Smooth muscle cell (in vitro differentiated cells): Measurements from ENCODE around the gene MROH2A. TPM values are rescaled to one million over a fixed set of nuclear protein-coding genes. Genes with fewer than 3 reads are reported as not detected.
"Not testable (repeated sequence)": the region's sequence is repeated elsewhere in the genome, so short reads cannot be mapped to it uniquely, and the experiment has no call there.

Experiments used
- DNase-seq: peaks from one replicate; lab custom pipeline; 2025; ENCODE audit not compliant: unreplicated experiment; lab: John Stamatoyannopoulos, UW
- H2AFZ ChIP-seq: fragments of 200-600 bp; sonication (generic); 2 replicates; pipeline ENCODE4 v1.6.0; 2016; ENCODE audit warnings: antibody characterized with exemption, low read depth, mild to moderate bottlenecking
- H3F3A ChIP-seq: fragments of 200-600 bp; sonication (generic); 2 replicates; pipeline ENCODE4 v1.6.0; 2017; ENCODE audit warnings: antibody characterized with exemption, low read depth
- H3K27ac ChIP-seq: fragments of 200-600 bp; sonication (generic); 2 replicates; pipeline ENCODE4 v1.5.1; 2016; ENCODE audit warnings: low read depth, mild to moderate bottlenecking
- H3K27me3 ChIP-seq: fragments of 200-600 bp; sonication (generic); 2 replicates; pipeline ENCODE4 v1.6.1; 2016; ENCODE audit warnings: low read depth, mild to moderate bottlenecking
- H3K36me3 ChIP-seq: fragments of 200-600 bp; sonication (generic); 2 replicates; pipeline ENCODE4 v1.5.1; 2016; ENCODE audit warnings: low read depth
- H3K4me1 ChIP-seq: fragments of 200-600 bp; sonication (generic); 2 replicates; pipeline ENCODE4 v1.5.1; 2016; ENCODE audit warnings: low read depth
- H3K4me2 ChIP-seq: fragments of 200-600 bp; sonication (generic); 2 replicates; pipeline ENCODE4 v1.6.0; 2016; ENCODE audit warnings: mild to moderate bottlenecking
- H3K4me3 ChIP-seq: fragments of 200-600 bp; sonication (generic); 2 replicates; pipeline ENCODE4 v1.5.1; 2016; ENCODE audit warnings: mild to moderate bottlenecking
- H3K79me2 ChIP-seq: fragments of 200-600 bp; sonication (generic); 2 replicates; pipeline ENCODE4 v1.6.0; 2016; ENCODE audit warnings: low read depth, mild to moderate bottlenecking
- H3K9ac ChIP-seq: fragments of 200-600 bp; sonication (generic); 2 replicates; pipeline ENCODE4 v1.6.0; 2016; ENCODE audit warnings: low read depth
- H3K9me3 ChIP-seq: fragments of 200-600 bp; sonication (generic); replicated peaks from 2 replicates; pipeline ENCODE4 v1.5.1; 2016; ENCODE audit warnings: low read depth
- H4K20me1 ChIP-seq: fragments of 200-600 bp; sonication (generic); 2 replicates; pipeline ENCODE4 v1.6.0; 2016; ENCODE audit warnings: low read depth
- WGBS: methylation state at CpG from one replicate; pipeline ENCODE4 v1.1.7; 2016; ENCODE audit warnings: low lambda C conversion rate; 5-methylcytosine and 5-hydroxymethylcytosine counted together
- polyA plus RNA-seq: library from polyadenylated mRNA; unstranded; fragments of >200 nt; fragmentation: Nextera tagmentation; extraction: Ambion mirVana; gene quantifications from 2 replicates; pipeline ENCODE4 v1.2.1, GENCODE V29; 2016
- total RNA-seq: library from RNA; depleted of rRNA; stranded (reverse); fragments of >200 nt; gene quantifications from 2 replicates; pipeline ENCODE4 v1.2.3, GENCODE V29; 2014
- TF ChIP-seq, protein P1 (sequence below): fragments of 200-600 bp; sonication (generic); IDR thresholded peaks from 2 replicates; pipeline ENCODE4 v1.5.1; 2017; ENCODE audit warnings: borderline replicate concordance, mild to moderate bottlenecking, antibody characterized with exemption; ENCODE audit not compliant: insufficient read depth, poor library complexity, severe bottlenecking

Gene MROH2A, protein sequence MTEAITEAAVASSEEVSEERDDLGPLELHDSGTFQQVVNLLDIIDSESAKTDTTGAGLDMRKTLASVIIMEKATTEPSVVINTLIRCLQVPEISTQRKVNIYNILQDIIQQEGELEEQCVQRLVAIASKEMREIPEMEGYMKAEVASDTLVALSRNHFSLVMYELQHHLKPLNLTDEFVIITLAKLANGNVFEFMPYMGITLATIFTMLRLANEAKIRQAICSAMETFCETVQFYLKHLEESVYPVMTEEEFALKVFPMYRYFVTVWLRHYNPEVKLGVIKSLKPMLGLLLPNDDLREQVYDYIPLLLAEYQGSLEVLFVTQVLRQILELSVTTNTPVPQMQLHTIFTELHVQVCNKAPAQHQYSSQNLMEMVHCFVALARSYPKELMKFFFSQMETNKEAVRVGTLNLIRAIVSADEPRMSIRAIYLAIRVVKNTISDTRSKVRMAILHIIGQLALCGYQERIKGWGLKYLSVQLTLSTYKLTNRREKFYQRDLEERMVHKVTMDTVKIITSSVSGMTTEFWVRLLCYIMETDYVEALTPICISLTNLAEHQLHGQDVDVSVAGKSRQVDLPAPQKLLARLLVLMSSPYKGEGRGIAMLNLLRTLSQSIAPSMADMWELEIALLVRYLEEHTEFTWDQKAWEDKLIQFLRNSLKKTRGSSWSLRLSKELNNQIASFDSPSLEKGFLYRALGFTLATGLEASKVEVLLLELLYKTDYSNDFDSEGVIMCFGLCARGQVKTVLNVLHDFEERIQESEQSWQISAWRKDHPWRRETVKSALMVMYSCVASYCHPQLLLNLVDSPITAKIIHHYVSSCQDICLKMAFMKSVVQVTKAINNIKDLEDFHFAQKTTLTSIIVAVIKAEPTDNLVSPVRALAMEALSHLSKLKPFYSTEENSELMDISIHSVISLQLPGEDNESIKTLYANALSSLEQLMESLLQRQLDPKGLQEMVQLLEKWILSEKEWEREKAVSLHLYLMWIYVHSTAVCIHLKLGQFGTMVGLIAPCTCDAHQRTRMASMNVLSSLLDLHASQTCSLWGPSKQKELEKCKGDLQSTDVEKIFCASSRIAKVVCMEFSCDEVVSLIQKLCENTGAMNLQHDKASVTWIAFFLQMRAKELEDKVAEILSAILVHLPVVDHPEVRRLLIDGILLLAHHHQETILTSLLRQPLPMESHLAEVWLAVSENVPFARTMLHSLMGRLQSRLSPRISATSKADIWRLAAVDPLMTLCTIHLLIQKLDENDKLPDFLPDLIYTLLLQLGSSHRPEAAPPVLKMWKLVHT (N-terminal part only)
- total RNA-seq: not detected in 2 replicates
- polyA plus RNA-seq: not detected in 2 replicates

DNA sequence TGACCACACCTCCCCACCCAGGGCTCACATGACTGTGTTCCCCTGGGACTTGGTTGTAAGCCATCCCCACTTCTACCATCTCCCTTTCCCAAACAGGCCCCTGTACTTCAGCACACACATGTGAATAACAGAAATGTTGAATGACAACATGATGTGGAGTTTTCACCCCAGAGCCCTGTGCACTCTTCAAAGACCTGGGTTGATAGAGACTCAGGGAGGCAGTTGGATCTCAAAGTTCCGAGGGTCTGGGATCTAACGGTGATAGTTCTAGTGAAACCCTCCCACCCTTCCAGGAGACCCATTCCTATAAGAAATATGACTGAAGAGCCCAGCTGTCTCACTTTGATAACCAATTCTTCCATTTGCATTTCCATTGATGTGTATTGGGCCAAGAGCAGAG lies at the start of gene MROH2A:
MROH2A (plus strand) TSS at position 301 of the 400 bp plus-strand sequence. CDS start 1,029 bp downstream, outside the sequence.
- no peaks in the 10 kb centered on the region for H3K36me3 ChIP-seq
- H3F3A ChIP-seq: no peaks in the 10 kb centered on the region
- DNase-seq: no peak
- no peak within 1 kb of the TSS for H3K4me3 ChIP-seq
- H3K9ac ChIP-seq: no peak within 1 kb of the TSS
- 97% methylated on average over 2 of the region's 2 CpGs for WGBS
- TF ChIP-seq, protein P1, sequence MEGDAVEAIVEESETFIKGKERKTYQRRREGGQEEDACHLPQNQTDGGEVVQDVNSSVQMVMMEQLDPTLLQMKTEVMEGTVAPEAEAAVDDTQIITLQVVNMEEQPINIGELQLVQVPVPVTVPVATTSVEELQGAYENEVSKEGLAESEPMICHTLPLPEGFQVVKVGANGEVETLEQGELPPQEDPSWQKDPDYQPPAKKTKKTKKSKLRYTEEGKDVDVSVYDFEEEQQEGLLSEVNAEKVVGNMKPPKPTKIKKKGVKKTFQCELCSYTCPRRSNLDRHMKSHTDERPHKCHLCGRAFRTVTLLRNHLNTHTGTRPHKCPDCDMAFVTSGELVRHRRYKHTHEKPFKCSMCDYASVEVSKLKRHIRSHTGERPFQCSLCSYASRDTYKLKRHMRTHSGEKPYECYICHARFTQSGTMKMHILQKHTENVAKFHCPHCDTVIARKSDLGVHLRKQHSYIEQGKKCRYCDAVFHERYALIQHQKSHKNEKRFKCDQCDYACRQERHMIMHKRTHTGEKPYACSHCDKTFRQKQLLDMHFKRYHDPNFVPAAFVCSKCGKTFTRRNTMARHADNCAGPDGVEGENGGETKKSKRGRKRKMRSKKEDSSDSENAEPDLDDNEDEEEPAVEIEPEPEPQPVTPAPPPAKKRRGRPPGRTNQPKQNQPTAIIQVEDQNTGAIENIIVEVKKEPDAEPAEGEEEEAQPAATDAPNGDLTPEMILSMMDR: no peak
- H3K27ac ChIP-seq: no peak within 1 kb of the TSS
- no peak within 1 kb of the TSS for H2AFZ ChIP-seq
- no peaks in the 10 kb centered on the region for H4K20me1 ChIP-seq
- peaks cover 3% of the 10 kb centered on the region for H3K27me3 ChIP-seq
- no peaks in the 10 kb centered on the region for H3K4me1 ChIP-seq
- no peak within 1 kb of the TSS for H3K4me2 ChIP-seq
- no peaks in the 10 kb centered on the region for H3K9me3 ChIP-seq
- H3K79me2 ChIP-seq: no peaks in the 10 kb centered on the region

DNA sequence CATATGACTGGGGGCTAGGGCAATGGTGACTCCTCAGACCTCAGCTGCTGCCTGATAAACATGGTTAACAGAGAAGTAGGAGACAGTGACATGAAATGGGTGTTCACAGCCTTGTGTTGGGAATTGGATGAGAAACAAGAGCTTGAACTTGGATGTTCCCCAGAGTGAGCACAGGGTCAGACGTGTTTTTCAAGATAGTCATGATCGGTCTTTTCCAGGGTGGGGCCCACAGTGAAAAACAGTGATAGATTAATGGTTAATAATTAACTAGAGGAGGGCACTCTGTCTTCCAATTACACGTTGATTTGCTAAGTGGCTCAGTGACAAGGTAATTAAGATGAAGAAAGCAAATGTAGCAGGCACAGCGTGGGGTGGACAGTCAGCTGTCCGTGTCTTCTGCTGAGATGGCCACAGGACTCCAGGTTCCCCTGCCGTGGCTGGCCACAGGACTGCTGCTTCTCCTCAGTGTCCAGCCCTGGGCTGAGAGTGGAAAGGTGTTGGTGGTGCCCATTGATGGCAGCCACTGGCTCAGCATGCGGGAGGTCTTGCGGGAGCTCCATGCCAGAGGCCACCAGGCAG lies 49.3 kb upstream of the MROH2A start, which contains the start of gene UGT1A3:
UGT1A3 (plus strand) TSS at position 320 of the 579 bp plus-strand sequence; CDS start at position 405, 85 bp downstream.
- TF ChIP-seq, protein P1: no peak

DNA sequence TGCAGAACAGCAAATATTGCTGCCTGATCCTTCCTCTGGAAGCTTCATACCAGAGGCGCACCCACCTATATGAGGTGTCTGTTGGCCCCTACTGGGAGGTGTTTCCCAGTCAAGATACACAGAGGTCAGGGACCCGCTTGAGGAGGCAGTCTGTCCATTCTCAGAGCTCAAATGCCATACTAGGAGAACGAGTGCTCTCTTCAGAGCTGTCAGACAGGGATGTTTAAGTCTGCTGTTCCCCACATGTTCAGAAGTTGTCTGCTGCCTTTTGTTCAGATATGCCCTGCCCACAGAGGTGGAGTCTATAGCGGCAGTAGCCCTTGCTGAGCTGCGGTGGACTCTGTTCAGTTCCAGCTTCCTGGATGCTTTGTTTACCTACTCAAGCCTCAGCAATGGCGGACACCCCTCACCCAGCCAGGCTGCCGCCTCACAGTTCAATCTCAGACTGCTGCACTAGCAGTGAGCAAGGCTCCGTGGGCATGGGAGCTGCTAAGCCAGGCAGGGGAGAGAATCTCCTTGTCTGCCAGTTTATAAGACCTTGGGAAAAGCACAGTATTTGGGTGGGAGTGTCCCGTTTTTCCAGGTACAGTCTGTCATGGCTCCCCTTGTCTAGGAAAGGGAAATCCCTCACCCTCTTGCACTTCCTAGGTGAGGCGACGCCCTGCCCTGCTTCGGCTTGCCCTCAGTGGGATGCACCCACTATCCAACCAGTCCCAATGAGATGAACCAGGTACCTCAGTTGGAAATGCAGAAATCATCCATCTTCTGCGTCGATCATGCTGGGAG lies 41.1 kb upstream of the MROH2A start:
- H2AFZ ChIP-seq, H3K36me3 ChIP-seq, H3K4me2 ChIP-seq, H3K9me3 ChIP-seq, H4K20me1 ChIP-seq, DNase-seq, H3F3A ChIP-seq, H3K27ac ChIP-seq, H3K4me3 ChIP-seq, H3K79me2 ChIP-seq, H3K9ac ChIP-seq, H3K4me1 ChIP-seq, H3K27me3 ChIP-seq: not testable (repeated sequence)
- WGBS: 88% methylated on average over 14 of the region's 14 CpGs

More for the DNA sequence above, 49.3 kb upstream of the MROH2A start, which contains the start of gene UGT1A3:
- no peak within 1 kb of the TSS for H3K9ac ChIP-seq
- no peaks in the 10 kb centered on the region for H4K20me1 ChIP-seq
- no peaks in the 10 kb centered on the region for H3K79me2 ChIP-seq
- no peaks in the 10 kb centered on the region for H3K27me3 ChIP-seq
- no peaks in the 10 kb centered on the region for H3K4me1 ChIP-seq
- no peak within 1 kb of the TSS for H3K27ac ChIP-seq
- no peak for DNase-seq
- H3F3A ChIP-seq: no peaks in the 10 kb centered on the region
- H3K4me3 ChIP-seq: no peak within 1 kb of the TSS
- WGBS: 84% methylated on average over 8 of the region's 8 CpGs
- H3K4me2 ChIP-seq: no peak within 1 kb of the TSS
- H2AFZ ChIP-seq: no peak within 1 kb of the TSS
- H3K36me3 ChIP-seq: no peaks in the 10 kb centered on the region
- H3K9me3 ChIP-seq: no peaks in the 10 kb centered on the region
